Prostate gland (tissue), 2 donors: Measurements from ENCODE around the gene ACTN4.
"Not testable (repeated sequence)": the region's sequence is repeated elsewhere in the genome, so short reads cannot be mapped to it uniquely, and the experiment has no call there.

Experiments used
- CTCF ChIP-seq, 4 experiments: fragments of 200-600 bp in 2 of 4; fragments of 450-650 bp in 2 of 4; sonication (generic) in 2 of 4; IDR thresholded peaks; 1 replicate in 3 of 4; 2 replicates in 1 of 4; pipeline ENCODE4 v1.5.1; 2016 to 2019; ENCODE audit warnings: antibody characterized with exemption in 4 of 4, mild to moderate bottlenecking in 2 of 4, moderate library complexity in 2 of 4
- POLR2AphosphoS5 ChIP-seq: sonication (generic); formaldehyde crosslinking; IDR thresholded peaks from one replicate; pipeline ENCODE4 v1.6.1; 2017; ENCODE audit warnings: antibody characterized with exemption

GRCh38 chr19:38602856-38603255 lies 44.6 kb upstream of the ACTN4 start:
- TF ChIP-seq CTCF (IDR thresholded peaks at IDR 0.05); POLR2AphosphoS5: not testable (repeated sequence)
